ENCODE measurements around the gene UBE2O. TPM values are rescaled to one million over a fixed set of nuclear protein-coding genes. Genes with fewer than 3 reads are reported as not detected.

UBE2O gene
- total RNA-seq, 1 donor from 2014 or later, result 94.3 TPM

GRCh38 chr17:76432004-76432403, 20.9 kb downstream of the UBE2O start:
- Mint-ChIP-seq H3K27me3 (ENCODE audit: unreplicated experiment) (no peaks in the 10 kb centered on the region), H3K9me3 (ENCODE audit: unreplicated experiment) (peaks cover 3% of the 10 kb centered on the region), H3K27ac (ENCODE audit: unreplicated experiment) (no peak overlapping the region), H3K4me1 (ENCODE audit: low read depth, unreplicated experiment) (peaks cover 22% of the 10 kb centered on the region), H3K36me3 (ENCODE audit: unreplicated experiment) (no peaks in the 10 kb centered on the region), H3K4me3 (ENCODE audit: unreplicated experiment) (no peak overlapping the region)
- no peak for DNase-seq
- no peak for TF ChIP-seq CTCF (IDR thresholded peaks at IDR 0.05; ENCODE audit: partially characterized antibody, unreplicated experiment)

- Mint-ChIP-seq H3K27ac (ENCODE audit: unreplicated experiment) (no peak overlapping the region), H3K4me1 (ENCODE audit: low read depth, unreplicated experiment) (peaks cover 21% of the 10 kb centered on the region), H3K36me3 (ENCODE audit: unreplicated experiment) (no peaks in the 10 kb centered on the region), H3K27me3 (ENCODE audit: unreplicated experiment) (no peaks in the 10 kb centered on the region), H3K4me3 (ENCODE audit: unreplicated experiment) (no peak overlapping the region), H3K9me3 (ENCODE audit: unreplicated experiment) (peaks cover 3% of the 10 kb centered on the region)
- DNase-seq, result no peak
- no peak for TF ChIP-seq CTCF (IDR thresholded peaks at IDR 0.05; ENCODE audit: partially characterized antibody, unreplicated experiment)
Measured at GRCh38 chr17:76431509-76431908, 21.4 kb downstream of the UBE2O start.

DNA sequence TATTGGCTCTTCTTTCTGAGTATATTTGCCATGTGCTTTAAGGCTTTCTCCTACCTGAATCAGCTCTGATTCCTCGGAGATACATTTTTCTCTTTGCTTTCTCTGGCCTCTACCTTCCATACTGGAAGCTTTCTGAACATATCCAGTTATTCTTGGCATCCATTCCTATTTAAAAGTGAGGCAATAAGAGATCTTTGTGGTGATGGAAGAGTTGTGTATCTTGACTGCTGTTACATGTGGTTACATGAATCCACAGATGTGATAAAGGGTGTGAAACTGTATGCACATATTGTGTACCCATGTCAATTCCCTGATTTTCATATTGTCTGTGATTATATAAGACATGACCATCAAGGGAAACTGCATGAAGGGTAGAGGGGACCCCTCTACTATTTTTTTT, 24.4 kb downstream of the UBE2O start:
- no peak overlapping the region for H3K4me3 Mint-ChIP-seq (ENCODE audit: unreplicated experiment)
- no peaks in the 10 kb centered on the region for H3K36me3 Mint-ChIP-seq (ENCODE audit: unreplicated experiment)
- DNase-seq, result no peak
- no peaks in the 10 kb centered on the region for H3K27me3 Mint-ChIP-seq (ENCODE audit: unreplicated experiment)
- no peak for TF ChIP-seq CTCF (IDR thresholded peaks at IDR 0.05; ENCODE audit: partially characterized antibody, unreplicated experiment)
- no peak overlapping the region for H3K27ac Mint-ChIP-seq (ENCODE audit: unreplicated experiment)
- H3K4me1 Mint-ChIP-seq (ENCODE audit: low read depth, unreplicated experiment), result peaks cover 20% of the 10 kb centered on the region
- peaks cover 1% of the 10 kb centered on the region for H3K9me3 Mint-ChIP-seq (ENCODE audit: unreplicated experiment)

- Mint-ChIP-seq H3K27me3 (ENCODE audit: unreplicated experiment) (no peaks in the 10 kb centered on the region), H3K27ac (ENCODE audit: unreplicated experiment) (no peak overlapping the region), H3K4me1 (ENCODE audit: low read depth, unreplicated experiment) (peaks cover 23% of the 10 kb centered on the region), H3K36me3 (ENCODE audit: unreplicated experiment) (no peaks in the 10 kb centered on the region), H3K9me3 (ENCODE audit: unreplicated experiment) (peaks cover 6% of the 10 kb centered on the region), H3K4me3 (ENCODE audit: unreplicated experiment) (no peak overlapping the region)
- no peak for TF ChIP-seq CTCF (IDR thresholded peaks at IDR 0.05; ENCODE audit: partially characterized antibody, unreplicated experiment)
- DNase-seq, result no peak
Measured at GRCh38 chr17:76427501-76428231, 25.3 kb downstream of the UBE2O start.

- peaks cover 7% of the 10 kb centered on the region for H3K9me3 Mint-ChIP-seq (ENCODE audit: unreplicated experiment)
- H3K27ac Mint-ChIP-seq (ENCODE audit: unreplicated experiment), result no peak overlapping the region
- H3K4me3 Mint-ChIP-seq (ENCODE audit: unreplicated experiment), result no peak overlapping the region
- no peaks in the 10 kb centered on the region for H3K36me3 Mint-ChIP-seq (ENCODE audit: unreplicated experiment)
- peaks cover 16% of the 10 kb centered on the region for H3K4me1 Mint-ChIP-seq (ENCODE audit: low read depth, unreplicated experiment)
- no peak for TF ChIP-seq CTCF (IDR thresholded peaks at IDR 0.05; ENCODE audit: partially characterized antibody, unreplicated experiment)
- H3K27me3 Mint-ChIP-seq (ENCODE audit: unreplicated experiment), result no peaks in the 10 kb centered on the region
- no peak for DNase-seq
Measured at GRCh38 chr17:76426853-76427252, 26.1 kb downstream of the UBE2O start.
